ENCODE measurements around the gene SINHCAF. TPM values are rescaled to one million over a fixed set of nuclear protein-coding genes. Genes with fewer than 3 reads are reported as not detected.

Gene SINHCAF
- total RNA-seq, 4 donors from 2014 or later, result 24.0 to 111 (median 55.2) TPM

DNA sequence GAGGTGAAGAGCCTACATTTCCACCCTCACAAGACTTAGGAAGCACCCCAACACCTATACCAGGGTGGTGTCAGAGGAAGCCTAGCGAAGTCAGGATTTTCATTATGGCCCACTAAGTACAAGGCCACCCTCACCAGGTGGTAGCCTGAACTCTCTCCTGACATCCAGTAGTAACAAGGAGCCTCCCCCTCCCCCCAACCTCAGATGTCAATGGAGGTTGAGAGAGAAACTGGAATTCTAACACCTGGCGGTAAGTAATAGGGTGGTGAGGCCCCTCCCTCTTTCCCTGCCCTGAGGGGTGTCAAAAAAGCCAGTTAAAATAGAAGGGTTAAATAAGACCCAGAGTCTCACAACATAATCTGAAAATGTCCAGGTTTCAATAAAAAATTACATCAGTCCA is 37.6 kb downstream of the SINHCAF start:
- Histone ChIP-seq H3K4me3 (replicated peaks in 1 of 3) (no peak overlapping the region), H3K4me1 (no peaks in the 10 kb centered on the region), H3K9me3 (no peaks in the 10 kb centered on the region), H3K27me3 (no peaks in the 10 kb centered on the region), H3K27ac (no peak overlapping the region), H3K36me3 (peaks cover 18 to 36% of the 10 kb centered on the region in 2 donors)
- DNase-seq, result no peak
- WGBS, 2 donors, result 94 to 100% methylated on average over 2 of the region's 2 CpGs
- intact Hi-C loops (cut with DNase I), result no loop called here
- no peak for TF ChIP-seq POLR2A (IDR thresholded peaks at IDR 0.05)
- TF ChIP-seq, protein P1, sequence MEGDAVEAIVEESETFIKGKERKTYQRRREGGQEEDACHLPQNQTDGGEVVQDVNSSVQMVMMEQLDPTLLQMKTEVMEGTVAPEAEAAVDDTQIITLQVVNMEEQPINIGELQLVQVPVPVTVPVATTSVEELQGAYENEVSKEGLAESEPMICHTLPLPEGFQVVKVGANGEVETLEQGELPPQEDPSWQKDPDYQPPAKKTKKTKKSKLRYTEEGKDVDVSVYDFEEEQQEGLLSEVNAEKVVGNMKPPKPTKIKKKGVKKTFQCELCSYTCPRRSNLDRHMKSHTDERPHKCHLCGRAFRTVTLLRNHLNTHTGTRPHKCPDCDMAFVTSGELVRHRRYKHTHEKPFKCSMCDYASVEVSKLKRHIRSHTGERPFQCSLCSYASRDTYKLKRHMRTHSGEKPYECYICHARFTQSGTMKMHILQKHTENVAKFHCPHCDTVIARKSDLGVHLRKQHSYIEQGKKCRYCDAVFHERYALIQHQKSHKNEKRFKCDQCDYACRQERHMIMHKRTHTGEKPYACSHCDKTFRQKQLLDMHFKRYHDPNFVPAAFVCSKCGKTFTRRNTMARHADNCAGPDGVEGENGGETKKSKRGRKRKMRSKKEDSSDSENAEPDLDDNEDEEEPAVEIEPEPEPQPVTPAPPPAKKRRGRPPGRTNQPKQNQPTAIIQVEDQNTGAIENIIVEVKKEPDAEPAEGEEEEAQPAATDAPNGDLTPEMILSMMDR (IDR thresholded peaks at IDR 0.05), result no peak

DNA sequence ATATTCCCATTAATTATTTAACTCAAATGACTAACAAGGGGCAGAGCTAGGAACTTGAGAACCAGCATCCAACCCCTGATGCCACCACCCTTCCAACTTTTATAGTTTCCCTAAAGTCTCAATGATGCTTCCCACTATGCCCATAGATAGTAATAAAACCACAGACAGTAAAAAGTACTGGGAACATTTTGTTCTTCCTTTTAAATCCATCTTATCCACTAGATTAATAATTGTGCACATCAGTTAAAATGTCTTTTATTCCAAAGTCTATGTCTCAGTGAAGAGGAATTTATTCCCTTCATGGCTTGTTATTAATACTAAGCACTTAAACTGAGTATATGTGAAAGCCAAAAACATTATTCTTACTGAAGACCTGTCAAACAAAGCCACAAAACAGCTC is 45.8 kb downstream of the SINHCAF start:
- H3K36me3 ChIP-seq, result peaks cover 0 to 19% of the 10 kb centered on the region in 2 donors
- TF ChIP-seq POLR2A (IDR thresholded peaks at IDR 0.05), result no peak
- TF ChIP-seq, protein P1 (IDR thresholded peaks at IDR 0.05), result no peak
- intact Hi-C loops (cut with DNase I), result no loop called here
- H3K9me3 ChIP-seq, result no peaks in the 10 kb centered on the region
- H3K4me1 ChIP-seq, result no peaks in the 10 kb centered on the region
- DNase-seq, result no peak
- H3K27me3 ChIP-seq, result no peaks in the 10 kb centered on the region
- no peak overlapping the region for H3K4me3 ChIP-seq (replicated peaks in 1 of 3)
- H3K27ac ChIP-seq, result no peak overlapping the region

DNA sequence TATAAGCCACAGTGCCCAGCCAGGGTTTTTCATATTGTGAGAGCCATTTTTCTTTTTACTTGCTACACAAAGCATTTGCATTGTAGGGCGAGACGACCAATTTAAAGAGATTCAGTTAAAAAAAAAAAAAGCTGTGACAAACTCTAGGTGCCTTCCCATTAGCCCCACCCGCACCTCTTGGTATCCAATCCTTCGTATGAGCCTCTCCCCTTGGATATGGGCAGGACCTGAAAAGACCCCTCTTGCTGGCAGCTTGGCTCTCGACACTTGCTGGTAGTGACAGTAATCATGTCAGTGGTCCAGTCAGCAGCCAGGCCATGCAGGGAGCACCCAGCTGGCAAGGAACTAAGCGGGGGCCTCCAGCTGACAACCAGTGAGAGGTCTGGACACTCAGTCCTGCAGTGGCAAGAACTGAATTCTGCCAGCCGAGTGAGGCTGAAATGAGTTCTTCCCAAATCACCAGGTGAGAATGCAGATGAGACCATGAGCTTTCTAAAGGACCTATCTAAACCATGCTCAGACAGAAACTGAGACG is 46.5 kb downstream of the SINHCAF start:
- DNase-seq, result no peak
- 90 to 98% methylated on average over 8 of the region's 8 CpGs for WGBS, 2 donors
- peaks cover 0 to 12% of the 10 kb centered on the region in 2 donors for H3K36me3 ChIP-seq
- no peak overlapping the region for H3K27ac ChIP-seq
- no peaks in the 10 kb centered on the region for H3K9me3 ChIP-seq
- TF ChIP-seq POLR2A (IDR thresholded peaks at IDR 0.05), result no peak
- H3K4me3 ChIP-seq (replicated peaks in 1 of 3), result no peak overlapping the region
- intact Hi-C loops (cut with DNase I), result no loop called here
- no peaks in the 10 kb centered on the region for H3K27me3 ChIP-seq
- H3K4me1 ChIP-seq, result no peaks in the 10 kb centered on the region

DNA sequence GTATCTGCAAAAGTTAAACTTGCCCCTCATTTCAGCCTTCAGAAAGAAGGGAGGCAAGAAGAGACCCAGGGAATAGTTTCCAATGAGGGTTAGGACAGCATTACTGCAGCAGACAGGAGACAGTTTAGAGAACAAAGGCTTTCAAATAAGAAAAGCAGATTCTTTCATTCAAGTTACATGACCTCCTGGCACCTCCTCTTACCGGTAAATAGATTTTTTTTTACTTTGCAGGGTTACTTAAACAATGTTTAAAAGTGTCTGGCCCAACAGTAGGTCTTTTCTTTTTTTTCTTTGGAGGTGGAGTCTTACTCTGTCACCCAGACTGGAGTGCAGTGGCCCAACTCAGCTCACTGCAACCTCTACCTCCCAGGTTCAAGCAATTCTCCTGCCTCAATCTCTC is 47.1 kb downstream of the SINHCAF start:
- Histone ChIP-seq H3K27ac (no peak overlapping the region), H3K27me3 (no peaks in the 10 kb centered on the region), H3K9me3 (no peaks in the 10 kb centered on the region), H3K4me3 (replicated peaks in 1 of 3) (no peak overlapping the region), H3K36me3 (peaks cover 0 to 6% of the 10 kb centered on the region in 2 donors), H3K4me1 (no peaks in the 10 kb centered on the region)
- DNase-seq, result no peak
- WGBS, 2 donors, result 62 to 66% methylated on average over 1 of the region's 1 CpG
- no peak for TF ChIP-seq POLR2A (IDR thresholded peaks at IDR 0.05)
- intact Hi-C loops (cut with DNase I), result no loop called here

DNA sequence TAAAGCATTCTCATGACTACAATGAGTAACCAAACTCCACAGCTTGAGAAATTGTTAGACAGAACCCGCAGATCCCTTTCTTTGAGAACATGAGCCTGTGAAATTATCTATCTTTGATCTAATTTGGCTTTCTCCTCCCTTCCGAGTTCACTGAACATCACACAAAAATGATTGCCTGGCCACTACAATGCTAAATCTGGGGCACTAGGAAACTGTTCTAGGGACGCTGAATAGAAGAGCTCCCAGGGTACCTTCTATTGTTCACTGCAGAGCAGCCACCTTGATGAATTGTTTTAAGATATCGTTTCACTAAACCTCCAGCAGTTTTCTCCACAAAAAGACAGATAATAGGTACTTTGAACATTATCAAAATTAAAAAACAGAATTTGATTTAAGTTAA is 47.5 kb downstream of the SINHCAF start:
- TF ChIP-seq, protein P1 (IDR thresholded peaks at IDR 0.05), result no peak
- TF ChIP-seq POLR2A (IDR thresholded peaks at IDR 0.05), result no peak
- H3K36me3 ChIP-seq, result peaks cover 0 to 5% of the 10 kb centered on the region in 2 donors
- H3K27ac ChIP-seq, result no peak overlapping the region
- no peaks in the 10 kb centered on the region for H3K9me3 ChIP-seq
- 87 to 90% methylated on average over 4 of the region's 4 CpGs for WGBS, 2 donors
- no peak overlapping the region for H3K4me3 ChIP-seq (replicated peaks in 1 of 3)
- H3K4me1 ChIP-seq, result no peaks in the 10 kb centered on the region
- intact Hi-C loops (cut with DNase I), result no loop called here
- no peak for DNase-seq
- no peaks in the 10 kb centered on the region for H3K27me3 ChIP-seq

DNA sequence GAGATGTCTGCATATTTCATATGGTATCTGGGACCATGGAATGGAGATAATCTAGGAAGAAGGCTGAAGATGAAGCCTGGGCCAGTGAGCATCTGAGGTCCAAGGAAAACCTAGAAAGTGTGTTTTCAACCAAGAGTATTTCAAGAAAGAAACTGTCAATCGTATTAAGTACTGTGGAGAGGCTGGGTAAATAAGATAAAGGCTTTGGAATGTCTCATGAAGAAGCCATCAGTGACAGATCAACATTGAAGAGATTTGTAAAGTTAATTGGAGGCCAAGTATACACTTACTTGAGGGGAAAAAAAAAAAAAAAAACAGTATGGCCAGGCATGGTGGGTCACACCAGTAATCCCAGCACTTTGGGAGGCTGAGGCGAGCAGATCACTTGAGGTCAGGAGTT is 48.9 kb downstream of the SINHCAF start:
- Histone ChIP-seq H3K4me3 (replicated peaks in 1 of 3) (no peak overlapping the region), H3K9me3 (no peaks in the 10 kb centered on the region), H3K4me1 (no peaks in the 10 kb centered on the region), H3K36me3 (no peaks in the 10 kb centered on the region), H3K27ac (no peak overlapping the region), H3K27me3 (no peaks in the 10 kb centered on the region)
- DNase-seq, result no peak
- intact Hi-C loops (cut with DNase I), result no loop called here
- WGBS, 2 donors, result 88 to 92% methylated on average over 2 of the region's 2 CpGs
- TF ChIP-seq POLR2A (IDR thresholded peaks at IDR 0.05), result no peak
- TF ChIP-seq, protein P1 (IDR thresholded peaks at IDR 0.05), result no peak
